Measurements from ENCODE around the gene SNX8.
"Not testable (repeated sequence)": the region's sequence is repeated elsewhere in the genome, so short reads cannot be mapped to it uniquely, and the experiment has no call there.

Gene SNX8

DNA sequence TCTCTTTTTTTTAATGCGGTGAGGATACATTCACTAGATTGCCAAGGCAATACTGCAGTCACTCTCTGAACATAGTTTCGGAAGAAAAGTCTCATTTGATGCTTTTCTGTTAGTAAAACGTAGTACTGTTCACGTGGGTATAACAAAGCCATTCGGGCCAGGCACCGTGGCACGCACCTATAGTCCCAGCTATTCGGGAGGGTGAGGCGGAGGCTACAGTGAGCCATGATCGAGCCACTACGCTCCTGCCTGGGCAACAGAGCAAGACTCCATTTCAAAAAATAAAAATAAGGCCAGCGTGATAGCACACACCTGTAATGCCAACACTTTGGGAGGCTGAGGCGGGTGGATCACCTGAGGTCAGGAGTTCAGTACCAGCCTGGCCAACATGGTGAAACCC is 24.6 kb downstream of the SNX8 start:
- no peak for DNase-seq

DNA sequence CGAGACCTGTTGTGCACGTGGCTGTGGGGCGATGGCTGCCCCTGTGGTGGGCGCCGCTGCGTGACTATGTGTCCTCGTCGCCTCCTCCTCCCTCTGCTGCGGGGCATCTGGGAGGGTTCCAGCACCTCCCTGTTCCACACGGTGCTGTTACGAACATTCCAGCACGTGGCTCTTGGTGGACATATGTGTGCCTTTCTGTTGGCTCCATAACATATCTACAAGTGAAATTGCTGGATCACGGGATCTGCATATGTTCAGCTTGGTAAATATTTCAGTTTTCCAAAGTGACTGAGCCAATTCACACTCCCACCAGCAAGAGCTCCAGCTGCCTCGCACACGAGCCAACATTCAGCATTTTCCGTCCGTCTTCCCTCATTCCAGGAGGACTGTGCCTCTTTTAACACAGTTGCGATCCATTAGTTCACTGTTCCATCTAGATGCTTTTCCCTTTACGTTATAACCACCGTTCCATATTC is 25.1 kb downstream of the SNX8 start:
- DNase-seq, result no peak

DNA sequence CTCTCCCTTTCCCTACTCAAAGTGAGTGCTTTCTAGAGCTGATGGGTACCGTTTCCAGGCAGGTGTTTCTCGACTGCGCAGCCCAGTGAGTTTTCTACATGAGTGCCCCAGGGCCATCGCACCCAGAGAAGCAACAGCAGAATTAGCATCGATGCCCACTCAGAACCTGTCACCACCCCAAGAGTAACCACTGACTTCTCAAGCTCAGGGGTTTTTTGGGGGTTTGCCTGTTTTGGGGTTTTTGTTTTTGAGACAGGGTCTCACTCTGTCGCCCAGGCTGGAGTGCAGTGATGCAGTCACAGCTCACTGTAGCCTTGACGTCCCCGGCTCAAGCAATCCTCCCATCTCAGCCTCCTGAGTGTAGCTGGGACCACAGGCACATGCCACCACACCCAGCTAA is 25.7 kb downstream of the SNX8 start:
- no peak for DNase-seq

DNA sequence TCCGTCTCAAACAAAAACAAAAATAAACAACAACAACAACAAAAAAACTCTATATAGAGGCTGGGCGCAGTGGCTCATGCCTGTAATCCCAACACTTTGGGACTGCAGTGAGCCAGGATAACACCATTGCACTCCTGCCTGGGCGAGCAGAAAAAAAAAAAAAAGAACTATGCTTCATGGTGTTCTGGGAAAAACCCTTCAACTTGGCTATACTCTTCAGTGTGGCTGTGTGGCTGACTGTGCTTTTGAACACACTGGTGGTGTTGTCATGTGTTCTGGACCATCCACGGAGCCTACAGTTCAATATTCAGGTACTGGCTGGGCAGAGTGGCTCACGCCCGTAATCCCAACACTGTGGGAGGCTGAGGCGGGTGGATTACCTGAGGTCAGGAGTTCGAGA is 26.5 kb downstream of the SNX8 start:
- DNase-seq, result no peak

DNA sequence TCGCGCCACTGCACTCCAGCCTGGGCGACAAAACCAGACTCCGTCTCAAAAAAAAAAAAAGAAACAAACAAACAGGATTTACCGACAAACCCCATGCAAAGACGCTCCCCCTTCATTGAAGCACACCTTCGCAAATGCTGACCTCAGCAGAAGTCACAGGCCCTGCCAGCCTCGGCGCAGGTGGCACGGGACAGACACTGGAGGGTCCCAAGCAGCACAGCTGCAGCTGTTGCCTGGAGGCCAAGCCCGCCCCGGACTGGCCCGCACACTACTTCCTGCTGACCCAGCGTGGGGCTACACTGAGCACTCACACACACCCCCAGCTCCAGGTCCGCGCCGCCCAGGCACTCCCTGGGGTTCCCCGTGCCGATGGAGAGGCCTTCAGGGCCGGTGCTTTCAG is 31.2 kb downstream of the SNX8 start:
- DNase-seq, result no peak

DNA sequence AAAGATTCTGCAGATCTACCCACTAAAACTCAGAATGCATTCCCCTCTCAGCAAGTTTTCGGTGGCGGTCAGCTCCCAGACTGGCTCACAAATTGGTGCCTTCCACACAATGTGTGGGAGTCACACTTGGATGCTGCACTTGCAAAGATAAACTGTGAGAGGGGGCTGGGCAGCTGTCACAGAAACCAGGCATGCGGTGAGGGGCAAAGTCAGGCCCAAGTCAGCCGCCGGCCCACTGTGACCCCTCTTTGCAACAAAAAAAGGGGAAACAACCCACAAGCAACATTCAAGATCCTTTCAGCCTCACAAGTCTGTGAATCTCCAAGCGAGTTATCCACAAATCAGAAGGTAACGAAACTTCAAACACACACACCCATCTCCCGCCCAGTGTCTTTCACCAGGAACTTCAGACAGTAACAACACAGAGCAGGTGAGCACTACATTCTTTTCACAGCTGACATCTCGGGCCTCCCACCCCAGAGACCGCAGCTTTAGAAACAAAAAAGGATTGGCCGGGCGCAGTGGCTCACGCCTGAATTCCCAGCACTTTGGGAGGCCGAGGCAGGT is 32.0 kb downstream of the SNX8 start:
- DNase-seq, result no peak

DNA sequence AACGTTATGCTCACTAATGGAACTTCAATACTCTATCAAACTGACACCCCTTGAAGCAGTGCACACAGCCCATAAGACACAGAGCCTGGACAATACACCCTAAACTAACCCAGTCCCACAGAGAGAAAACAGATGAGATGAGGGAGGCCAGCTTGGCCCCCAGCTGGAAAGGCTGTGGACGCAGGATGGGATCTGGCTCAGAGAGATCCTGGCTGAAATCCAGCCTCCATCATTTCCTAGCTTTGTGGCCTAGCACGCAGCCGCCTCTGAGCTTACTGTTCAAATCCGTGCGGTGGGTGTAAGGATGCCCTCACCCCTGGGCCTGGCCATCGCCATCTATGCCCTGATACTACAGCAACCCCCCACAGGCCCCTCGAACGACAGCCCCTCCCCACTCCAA is 32.7 kb downstream of the SNX8 start:
- DNase-seq, result no peak

DNA sequence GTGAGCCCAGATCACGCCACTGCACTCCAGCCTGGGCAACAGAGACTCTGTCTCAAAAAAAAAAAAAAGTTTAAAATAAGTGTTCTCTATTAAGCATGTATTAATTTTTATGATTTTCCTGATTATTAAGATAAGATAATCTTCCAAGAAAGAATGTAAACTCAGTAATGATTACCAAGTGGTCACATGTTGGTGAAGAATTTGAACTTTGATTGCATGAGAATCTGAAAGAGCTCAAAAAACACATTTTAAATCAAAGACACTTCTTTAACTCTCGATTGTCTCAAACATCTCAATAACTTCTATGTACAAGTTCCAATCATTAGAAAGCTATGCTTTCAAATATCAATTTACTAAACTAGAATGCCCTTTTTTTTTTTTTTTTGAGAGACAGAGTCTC is 33.8 kb downstream of the SNX8 start:
- DNase-seq, result no peak

DNA sequence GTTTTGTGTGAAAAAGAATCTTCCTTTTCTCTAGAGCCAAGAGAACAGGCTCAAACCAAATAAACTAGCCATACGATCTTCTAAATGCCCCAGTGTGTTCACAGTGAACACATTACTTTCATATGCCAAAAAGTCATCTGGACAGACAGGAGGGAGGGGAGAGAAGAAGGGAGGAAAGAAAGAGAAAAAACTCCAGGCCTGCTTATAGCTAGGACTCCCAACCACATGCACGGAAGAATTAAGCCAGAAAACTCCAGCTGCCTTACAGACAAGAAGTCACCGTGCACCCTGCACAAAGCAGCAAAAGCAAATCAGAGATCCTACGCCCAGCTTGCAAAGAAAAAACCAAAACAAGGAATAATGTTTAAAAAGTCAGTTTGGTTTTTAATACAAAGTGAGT is 34.3 kb downstream of the SNX8 start:
- DNase-seq, result no peak

DNA sequence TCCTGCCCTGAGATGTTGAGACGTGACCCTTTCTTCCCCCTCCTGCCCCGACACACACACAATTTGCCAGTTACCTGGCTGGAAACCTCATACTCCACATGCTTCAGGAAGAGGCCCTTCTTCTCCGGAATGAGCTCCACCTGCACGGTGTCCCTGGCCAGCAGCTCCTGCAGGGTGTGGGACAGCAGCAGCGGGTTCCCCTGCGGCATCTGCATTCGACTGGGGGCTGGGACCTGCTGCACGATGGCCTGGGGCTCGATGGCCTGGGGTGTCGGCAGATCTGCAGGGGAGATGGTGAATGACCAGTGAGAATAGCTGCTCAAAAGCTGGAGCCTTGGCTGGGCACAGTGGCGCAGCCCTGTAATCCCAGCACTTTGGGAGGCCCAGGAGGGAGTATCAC is 36.2 kb downstream of the SNX8 start:
- DNase-seq, result no peak

DNA sequence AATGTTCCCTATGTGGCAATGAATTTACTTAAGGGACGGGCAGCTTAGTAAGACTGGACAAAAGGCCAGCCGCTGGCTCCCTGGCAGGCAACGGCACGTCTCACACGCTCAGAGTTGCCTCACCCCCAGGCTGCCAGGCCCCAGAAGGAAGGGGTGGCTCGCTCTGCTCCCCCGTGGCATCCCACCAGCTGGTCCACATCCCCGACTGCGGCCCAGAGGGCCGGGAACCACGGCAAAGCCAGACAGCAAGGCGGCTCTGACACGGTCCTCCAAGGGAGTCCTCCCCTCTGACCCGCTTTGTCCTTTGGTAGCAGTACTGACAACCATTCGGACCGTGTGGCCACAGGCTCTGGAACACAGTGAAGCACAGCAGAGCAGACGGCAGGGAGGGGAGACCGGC is 38.1 kb downstream of the SNX8 start:
- no peak for DNase-seq

DNA sequence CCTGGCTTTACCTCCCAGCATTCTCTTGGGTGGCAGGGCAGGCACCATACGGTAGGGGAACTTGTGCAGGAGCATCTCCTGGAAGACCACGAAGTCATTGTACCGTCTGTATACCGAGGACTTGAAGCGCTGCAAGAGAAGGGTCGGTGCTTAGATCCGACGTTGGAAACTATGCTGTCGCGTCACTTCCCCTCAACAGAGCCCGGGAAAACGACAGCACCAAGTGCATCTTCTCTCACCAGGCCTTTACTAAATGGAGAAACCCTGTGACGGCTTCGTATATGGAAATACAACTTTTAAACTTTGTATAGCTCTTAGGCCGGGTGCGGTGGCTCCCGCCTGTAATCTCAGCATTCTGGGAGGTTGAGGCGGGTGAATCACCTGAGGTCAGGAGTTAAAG is 39.1 kb downstream of the SNX8 start:
- no peak for DNase-seq

DNA sequence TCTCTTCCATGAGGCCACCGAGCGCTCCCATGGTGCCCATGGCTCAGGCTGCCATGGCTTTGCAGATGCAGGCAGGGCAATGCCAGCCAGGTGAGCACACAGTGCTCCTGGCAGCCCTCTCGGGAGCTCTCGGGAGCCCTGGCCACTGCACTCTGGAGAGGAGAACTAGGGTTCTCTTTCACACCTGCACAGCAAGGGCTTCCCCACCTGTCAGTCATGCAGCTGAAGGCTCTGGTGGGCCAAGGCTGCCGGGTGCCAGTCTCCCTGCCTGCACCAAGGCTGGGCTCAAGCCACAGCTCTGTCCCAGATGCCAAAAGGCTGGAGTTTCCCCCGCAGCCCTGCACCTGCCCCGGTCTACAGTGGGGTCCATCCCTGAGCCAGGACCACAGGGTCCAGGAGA is 39.6 kb downstream of the SNX8 start:
- no peak for DNase-seq

DNA sequence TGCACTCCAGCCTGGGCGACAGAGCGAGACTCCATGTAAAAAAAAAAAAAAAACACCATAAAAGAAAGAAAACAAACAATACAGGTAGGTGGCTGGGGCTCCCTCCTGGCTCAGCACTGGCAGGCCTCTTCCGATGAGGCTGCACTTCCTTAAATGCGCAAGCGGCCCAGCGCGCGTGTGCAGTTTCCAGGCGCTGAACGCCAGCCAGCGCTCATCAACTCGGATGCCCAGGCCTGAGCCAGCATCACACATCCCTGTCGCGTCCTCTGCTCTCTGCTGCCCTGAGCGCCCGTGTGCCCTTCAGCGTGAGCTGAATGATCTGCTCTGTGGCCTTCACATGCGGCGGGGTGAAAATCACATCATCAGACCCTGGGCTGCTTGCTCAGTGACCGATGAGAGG is 40.4 kb downstream of the SNX8 start:
- DNase-seq, result no peak

DNA sequence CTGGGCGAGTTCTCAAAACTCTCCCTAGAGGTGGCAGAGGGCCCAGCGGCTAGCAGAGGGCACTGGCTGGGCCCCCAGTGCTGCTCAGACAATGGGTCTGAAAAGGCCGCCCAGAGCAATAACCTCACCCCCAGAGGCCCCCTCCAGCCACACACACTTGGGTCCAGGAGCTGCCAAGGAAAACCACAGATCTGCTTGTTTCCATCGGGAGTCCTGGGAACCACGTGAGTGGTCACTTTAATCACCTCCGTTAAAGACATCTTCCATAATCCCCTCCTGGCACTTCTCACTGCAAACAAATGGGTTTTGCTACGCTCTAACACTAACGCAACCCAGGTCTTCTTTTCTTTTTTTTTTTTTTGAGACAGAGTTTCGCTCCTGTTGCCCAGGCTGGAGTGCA is 42.2 kb downstream of the SNX8 start:
- DNase-seq, result no peak

DNA sequence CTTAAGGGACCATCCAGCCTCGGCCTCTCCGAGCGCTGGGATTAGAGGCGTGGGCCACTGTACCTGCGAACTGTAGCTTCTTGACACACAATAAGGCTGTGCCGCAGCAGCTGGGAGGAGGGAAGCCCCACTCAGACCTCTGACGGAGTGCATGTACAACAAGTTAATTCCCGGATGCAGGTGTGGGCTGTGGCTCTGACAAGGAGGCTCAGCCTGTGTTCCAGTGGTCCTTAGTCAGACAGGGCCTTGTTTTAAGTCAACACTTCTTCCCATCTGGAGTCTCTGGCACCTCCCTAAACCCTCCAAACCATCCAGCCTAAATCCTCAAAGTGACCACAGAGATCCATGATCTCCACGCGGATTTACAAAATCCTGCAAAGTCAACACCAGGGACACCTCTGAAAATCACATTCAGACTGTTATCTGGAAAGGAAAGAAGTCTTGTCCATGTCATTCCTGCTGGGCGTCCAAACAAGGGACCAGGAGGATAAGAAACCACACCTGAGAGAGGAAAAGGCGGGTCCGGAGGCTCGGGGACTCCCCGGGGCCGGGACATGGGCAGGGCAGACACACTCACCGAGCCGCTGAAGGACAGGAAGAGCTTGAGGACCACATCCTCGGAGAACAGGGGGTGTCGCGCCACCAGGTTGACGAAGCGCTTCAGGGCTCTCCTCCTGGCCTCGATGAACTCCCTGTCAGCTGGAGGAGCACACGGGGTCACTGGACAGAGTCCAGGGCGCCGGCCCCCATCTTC is 42.8 kb downstream of the SNX8 start:
- no peak for DNase-seq

DNA sequence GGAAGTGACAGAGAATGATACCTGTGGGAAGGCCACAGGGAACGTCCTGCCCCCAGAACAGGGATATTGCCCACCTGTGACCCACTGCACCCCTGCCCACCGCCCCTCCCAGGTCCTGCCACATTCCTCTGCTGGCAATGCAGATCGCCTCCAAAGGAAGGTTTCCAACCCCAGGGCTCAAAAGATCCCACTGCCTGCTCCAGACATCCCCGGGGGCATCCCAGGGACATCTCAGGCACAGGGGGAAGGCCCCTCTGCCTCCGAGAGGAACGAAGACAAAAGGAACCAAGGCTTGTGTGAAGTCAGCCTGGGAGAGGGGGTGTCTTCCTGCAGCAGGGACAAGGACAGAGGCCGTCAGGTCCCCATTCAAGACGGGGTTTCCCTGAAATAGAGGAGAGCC is 43.7 kb downstream of the SNX8 start:
- no peak for DNase-seq

DNA sequence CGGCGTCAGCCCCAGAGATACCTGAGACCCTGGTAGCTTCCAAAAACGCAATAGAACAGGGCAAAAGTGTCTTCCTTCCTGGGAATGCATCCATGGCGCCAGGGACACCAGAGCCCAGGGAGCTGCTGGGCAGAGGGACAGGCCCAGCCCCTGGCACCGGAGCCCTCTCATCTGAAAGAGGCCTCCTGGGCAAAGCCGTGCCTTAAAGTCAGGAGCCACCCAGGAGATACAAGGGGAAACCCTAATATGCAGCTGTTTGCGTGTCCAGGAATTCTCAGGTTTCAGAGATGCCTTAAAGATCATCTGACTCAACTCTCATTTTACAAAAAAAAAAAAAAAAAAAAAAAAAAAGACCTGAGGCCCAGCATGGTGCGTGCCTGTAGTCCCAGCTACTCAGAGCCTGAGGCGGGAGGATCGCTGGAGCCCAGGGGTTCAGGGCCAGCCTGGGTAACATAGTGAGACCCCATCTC is 44.2 kb downstream of the SNX8 start:
- no peak for DNase-seq

DNA sequence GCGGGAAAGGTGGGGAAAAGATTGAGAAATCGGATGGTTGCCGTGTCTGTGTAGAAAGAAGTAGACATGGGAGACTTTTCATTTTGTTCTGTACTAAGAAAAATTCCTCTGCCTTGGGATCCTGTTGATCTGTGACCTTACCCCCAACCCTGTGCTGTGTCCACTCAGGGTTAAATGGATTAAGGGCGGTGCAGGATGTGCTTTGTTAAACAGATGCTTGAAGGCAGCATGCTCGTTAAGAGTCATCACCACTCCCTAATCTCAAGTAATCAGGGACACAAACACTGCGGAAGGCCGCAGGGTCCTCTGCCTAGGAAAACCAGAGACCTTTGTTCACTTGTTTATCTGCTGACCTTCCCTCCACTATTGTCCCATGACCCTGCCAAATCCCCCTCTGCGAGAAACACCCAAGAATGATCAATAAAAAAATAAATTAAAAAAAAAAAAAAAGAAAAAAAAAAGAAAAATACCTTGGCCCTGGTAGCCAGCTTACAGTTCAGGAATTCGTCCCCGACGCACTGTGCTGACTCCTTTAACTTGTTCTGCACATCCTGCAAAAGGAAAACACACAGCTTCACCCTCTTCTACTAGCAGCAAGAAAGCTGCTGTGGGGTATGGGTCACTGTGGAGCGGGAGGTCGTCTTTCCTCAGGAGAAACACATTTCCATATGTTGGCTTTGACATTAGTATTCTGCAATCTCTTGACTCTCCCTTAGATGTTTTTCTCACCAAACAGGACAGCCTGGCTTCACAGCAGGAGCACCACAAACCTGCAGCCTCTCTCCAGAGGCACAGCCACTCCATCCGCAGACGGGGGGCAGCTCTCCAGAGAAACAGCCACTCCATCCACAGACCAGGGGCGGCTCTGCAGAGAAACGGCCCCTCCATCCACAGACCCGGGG is 44.9 kb downstream of the SNX8 start:
- DNase-seq, result not testable (repeated sequence)

DNA sequence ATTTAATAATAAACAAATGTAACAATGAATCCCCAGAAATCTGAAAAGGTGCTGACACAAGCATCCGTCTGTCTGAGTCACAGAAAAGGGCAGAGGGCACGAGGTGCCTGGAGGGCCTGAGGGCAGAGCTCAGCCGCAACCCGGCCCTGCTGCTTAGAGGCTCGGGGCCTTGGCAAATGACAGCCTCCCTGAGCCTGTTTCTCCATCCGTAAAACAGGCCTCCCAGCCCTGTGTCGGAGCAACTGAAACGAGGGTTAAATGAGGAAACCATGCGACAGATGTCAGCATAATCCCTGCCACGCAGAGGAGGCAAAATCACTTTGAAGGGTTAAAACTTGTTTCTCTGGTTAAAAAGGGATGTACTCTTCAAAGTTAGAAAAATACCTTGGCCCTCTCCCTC is 47.3 kb downstream of the SNX8 start:
- DNase-seq, result no peak

DNA sequence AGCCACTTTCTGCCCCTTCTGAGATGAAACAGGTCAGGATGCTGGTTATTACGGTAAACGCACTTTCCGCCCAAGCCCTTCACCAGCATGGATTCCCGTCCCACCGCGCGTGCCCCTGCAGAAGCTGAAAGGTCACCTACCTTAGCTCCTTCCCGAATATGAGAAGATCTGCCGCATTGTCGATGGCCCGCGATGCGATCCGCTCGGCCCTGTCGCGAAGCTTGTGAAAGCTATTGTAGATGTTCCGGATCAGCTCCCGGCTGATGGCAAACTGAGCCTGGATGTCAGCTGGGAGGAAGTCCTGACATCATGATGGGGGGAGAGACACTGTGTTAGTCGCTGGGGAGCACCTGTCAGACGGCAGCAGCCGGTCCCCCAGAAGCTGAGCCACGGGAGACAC is 50.1 kb downstream of the SNX8 start:
- no peak for DNase-seq

DNA sequence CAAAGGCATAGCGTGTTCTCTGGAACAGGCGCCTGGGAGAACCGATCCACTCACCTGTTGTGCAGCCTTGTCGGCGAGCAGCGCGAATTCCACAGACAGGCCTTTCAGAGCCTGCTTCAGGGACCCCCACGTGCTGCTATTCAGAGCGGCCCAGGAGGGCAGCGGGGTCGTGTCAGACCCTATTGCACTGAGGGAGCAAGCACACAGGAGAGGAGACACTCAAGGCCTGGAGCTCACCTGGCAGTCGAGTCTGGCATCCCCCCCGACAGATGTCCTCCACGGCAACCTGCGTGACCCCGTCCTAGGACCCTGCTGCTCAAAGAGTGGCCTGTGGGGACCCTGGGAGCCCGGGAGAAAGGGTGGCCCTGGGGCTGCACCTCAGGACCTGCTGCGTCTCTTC is 51.1 kb downstream of the SNX8 start:
- DNase-seq, result no peak

DNA sequence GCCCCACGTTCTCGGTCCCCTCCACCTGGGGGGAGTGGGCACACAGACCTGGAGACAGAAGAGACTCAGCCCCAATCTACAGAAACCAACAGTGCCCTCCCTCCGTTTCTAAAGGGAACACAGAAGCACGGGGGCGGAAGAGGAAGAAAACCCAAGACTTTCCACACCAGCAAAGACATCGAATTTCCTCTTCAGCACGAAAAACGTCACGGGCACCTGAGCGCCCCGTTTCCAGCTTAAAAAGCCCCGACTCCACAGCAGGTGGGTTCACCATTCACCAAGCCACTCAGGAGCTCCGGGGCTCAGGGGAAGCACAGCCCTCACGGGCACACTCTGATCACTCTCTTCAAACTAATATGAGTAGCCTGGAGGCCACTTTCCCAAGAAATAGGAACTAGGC is 52.6 kb downstream of the SNX8 start:
- DNase-seq, result no peak

DNA sequence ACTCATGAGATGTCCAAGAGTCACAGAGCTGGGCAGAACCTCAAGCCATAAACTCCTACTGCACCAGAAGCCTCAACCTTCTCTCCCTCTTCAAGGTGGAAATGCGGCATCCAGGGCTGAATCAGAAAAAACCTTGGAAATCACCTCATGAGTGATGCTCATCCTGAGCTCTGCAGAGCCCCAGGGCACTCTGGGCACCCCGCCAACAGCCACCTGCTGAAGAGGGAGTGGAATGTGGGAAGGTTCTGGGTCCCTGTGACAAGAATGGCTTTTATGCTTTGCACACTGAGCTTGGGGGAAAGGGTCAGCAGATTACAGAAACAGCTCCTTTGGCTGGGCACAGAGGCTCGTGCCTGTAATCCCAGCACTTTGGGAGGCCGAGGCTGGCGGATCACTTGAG is 53.4 kb downstream of the SNX8 start:
- no peak for DNase-seq
